ENCODE results near the gene THAP3.

DNA sequence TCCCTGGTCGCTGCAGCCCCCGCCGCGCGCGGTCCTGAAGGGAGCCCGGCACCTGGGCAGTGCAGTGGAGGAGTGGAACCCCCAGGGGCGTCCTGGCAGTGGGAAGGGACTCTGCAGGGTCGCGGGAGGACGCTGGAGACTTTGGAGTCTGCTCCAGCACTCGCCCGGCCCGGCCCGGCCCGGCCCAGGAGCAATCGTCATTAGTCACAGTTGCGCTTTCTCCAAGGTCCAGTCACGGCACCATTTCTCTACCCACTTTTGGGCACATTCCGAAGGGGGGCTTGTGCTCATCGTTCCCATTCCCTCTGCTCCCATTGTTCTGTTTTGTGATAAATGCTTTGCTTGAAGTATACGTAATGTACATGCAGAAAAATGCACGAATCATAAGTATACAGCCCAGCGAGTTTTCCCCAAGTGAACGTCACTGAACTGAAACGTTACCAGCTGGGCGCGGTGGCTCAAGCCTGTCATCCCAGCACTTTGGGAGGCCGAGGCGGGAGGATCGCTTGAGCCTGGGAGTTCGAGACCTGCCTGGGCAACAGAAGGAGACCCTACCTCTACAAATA lies 999 bp downstream of the THAP3 start:
- TF ChIP-seq, protein P1, sequence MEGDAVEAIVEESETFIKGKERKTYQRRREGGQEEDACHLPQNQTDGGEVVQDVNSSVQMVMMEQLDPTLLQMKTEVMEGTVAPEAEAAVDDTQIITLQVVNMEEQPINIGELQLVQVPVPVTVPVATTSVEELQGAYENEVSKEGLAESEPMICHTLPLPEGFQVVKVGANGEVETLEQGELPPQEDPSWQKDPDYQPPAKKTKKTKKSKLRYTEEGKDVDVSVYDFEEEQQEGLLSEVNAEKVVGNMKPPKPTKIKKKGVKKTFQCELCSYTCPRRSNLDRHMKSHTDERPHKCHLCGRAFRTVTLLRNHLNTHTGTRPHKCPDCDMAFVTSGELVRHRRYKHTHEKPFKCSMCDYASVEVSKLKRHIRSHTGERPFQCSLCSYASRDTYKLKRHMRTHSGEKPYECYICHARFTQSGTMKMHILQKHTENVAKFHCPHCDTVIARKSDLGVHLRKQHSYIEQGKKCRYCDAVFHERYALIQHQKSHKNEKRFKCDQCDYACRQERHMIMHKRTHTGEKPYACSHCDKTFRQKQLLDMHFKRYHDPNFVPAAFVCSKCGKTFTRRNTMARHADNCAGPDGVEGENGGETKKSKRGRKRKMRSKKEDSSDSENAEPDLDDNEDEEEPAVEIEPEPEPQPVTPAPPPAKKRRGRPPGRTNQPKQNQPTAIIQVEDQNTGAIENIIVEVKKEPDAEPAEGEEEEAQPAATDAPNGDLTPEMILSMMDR (conservative IDR thresholded peaks at IDR 0.05; ENCODE audit: low read depth, low read length): 0 out of 2 replicates have a peak, but pooled peaks have one; percentile 10
- TF ChIP-seq EZH2 (IDR thresholded peaks at IDR 0.05; ENCODE audit: low read length, unreplicated experiment) (no peak), EZH2phosphoT487 (IDR thresholded peaks at IDR 0.05; ENCODE audit: borderline replicate concordance, low read length) (no peak)
